Body of pancreas (tissue), 4 donors: ENCODE data around the gene CDH20. TPM values are rescaled to one million over a fixed set of nuclear protein-coding genes. Genes with fewer than 3 reads are reported as not detected.

Source experiments
- ATAC-seq: fragments of 150-250 bp; one replicate; pipeline ENCODE4 v1.9.1; 2016
- DNase-seq, 4 donors: peaks; one replicate each; pipeline ENCODE4 v3.0.0-alpha.2; 2019
- H3K27ac ChIP-seq, 4 donors: fragments of 200-600 bp; sonication (generic); 1 replicate in 3 of 4; 2 replicates in 1 of 4; pipeline versions ENCODE4 v1.5.1 to v1.6.1; 2016 to 2019; ENCODE audit warnings: mild to moderate bottlenecking in 1 of 4, mixed read lengths in 1 of 4, moderate library complexity in 1 of 4
- H3K27me3 ChIP-seq, 2 donors: fragments of 200-600 bp; sonication (generic); one replicate each; pipeline ENCODE4 v1.6.0; 2016; ENCODE audit warnings: mild to moderate bottlenecking in 1 of 2
- H3K36me3 ChIP-seq, 2 donors: fragments of 200-600 bp; sonication (generic); replicated peaks in 1 of 2; 2 replicates each; pipeline ENCODE4 v1.5.1; 2016; ENCODE audit warnings: low read depth in 2 of 2; ENCODE audit not compliant: insufficient read depth in 1 of 2
- H3K4me1 ChIP-seq: fragments of 200-600 bp; sonication (generic); one replicate; pipeline ENCODE4 v1.6.0; 2016
- H3K4me3 ChIP-seq, 2 donors: fragments of 200-600 bp; sonication (generic); 1 replicate in 1 of 2; 2 replicates in 1 of 2; pipeline ENCODE4 v1.5.1; 2016 to 2019
- H3K9me3 ChIP-seq, 3 donors: fragments of 200-600 bp; sonication (generic); 1 replicate in 2 of 3; 2 replicates in 1 of 3; pipeline ENCODE4 v1.5.1; 2016
- POLR2A ChIP-seq, 3 donors: fragments of 450-650 bp; IDR thresholded peaks; one replicate each; pipeline ENCODE4 v1.6.1; 2016; ENCODE audit warnings: antibody characterized with exemption in 3 of 3, mild to moderate bottlenecking in 2 of 3
- WGBS, 2 donors: methylation state at CpG; one replicate each; pipeline ENCODE4 v1.1.5; 2017; 5-methylcytosine and 5-hydroxymethylcytosine counted together
- intact Hi-C: fragments of 100-400 bp; cut with DNase I; formaldehyde crosslinking; loops from one replicate; pipeline ENCODE4 v1.15.1; 2023
- total RNA-seq, 2 donors: library from RNA; depleted of rRNA; stranded (reverse); fragments of >200 nt; gene quantifications; one replicate each; pipeline ENCODE4 v1.1.0, GENCODE V29; 2016
- TF ChIP-seq, protein P1 (sequence below), 7 experiments: fragments of 450-650 bp in 4 of 7; fragments of 200-600 bp in 3 of 7; sonication (generic) in 3 of 7; IDR thresholded peaks; one replicate each; pipeline ENCODE4 v1.5.1; 2016 to 2019; ENCODE audit warnings: antibody characterized with exemption in 7 of 7

CDH20 gene
- total RNA-seq, 2 donors from 2014 or later: 0.26 to 6.3 TPM

DNA sequence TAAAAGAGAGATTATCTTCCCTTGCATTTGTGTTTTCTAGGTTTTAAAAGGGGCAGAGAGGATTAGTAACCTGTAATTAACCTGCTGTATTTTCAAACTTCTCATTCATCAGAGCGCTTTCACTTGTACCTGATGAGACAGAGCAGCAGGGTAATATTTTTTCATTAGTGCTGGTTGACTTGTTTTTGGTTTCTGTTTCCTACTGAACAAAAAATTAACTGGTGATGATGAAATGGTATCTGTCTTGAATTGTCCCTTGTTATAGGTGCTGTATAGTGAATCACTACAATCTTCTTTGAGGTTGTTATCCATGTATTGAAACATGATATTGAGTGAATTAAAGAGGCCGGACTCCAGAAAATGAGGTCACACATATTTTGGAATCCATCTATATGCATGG lies 37.9 kb downstream of the CDH20 start:
- ATAC-seq: no peak
- H3K9me3 ChIP-seq: no peaks in the 10 kb centered on the region
- intact Hi-C loops: no loop called here
- no peaks in the 10 kb centered on the region for H3K27me3 ChIP-seq
- H3K4me3 ChIP-seq: no peak overlapping the region
- no peak for DNase-seq
- no peaks in the 10 kb centered on the region for H3K36me3 ChIP-seq
- H3K27ac ChIP-seq: no peak overlapping the region
- no peaks in the 10 kb centered on the region for H3K4me1 ChIP-seq
- TF ChIP-seq, protein P1, sequence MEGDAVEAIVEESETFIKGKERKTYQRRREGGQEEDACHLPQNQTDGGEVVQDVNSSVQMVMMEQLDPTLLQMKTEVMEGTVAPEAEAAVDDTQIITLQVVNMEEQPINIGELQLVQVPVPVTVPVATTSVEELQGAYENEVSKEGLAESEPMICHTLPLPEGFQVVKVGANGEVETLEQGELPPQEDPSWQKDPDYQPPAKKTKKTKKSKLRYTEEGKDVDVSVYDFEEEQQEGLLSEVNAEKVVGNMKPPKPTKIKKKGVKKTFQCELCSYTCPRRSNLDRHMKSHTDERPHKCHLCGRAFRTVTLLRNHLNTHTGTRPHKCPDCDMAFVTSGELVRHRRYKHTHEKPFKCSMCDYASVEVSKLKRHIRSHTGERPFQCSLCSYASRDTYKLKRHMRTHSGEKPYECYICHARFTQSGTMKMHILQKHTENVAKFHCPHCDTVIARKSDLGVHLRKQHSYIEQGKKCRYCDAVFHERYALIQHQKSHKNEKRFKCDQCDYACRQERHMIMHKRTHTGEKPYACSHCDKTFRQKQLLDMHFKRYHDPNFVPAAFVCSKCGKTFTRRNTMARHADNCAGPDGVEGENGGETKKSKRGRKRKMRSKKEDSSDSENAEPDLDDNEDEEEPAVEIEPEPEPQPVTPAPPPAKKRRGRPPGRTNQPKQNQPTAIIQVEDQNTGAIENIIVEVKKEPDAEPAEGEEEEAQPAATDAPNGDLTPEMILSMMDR (IDR thresholded peaks at IDR 0.05): no peak
- TF ChIP-seq POLR2A (IDR thresholded peaks at IDR 0.05): no peak
- WGBS, 2 donors: 80 to 92% methylated on average over 2 of the region's 2 CpGs

DNA sequence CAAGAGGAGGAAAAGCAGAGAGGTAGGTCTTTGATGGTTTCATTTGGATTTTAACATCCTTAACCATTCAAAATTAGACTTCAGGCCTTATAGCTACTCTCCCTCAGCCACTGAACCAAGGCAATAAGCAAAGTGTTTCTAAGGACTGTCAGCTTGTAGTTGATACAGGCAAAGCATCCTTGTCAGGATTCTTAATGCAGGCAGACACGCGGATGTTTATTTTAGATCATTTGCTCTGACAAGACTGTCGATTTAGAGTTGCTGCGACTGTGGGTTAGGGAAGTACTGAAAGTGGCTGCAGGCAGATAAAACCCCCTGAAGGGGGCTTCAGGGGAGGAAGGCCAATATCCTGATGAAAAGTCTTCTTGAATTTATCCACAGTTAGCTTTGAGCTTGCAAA lies 46.6 kb downstream of the CDH20 start:
- Histone ChIP-seq H3K27me3 (no peaks in the 10 kb centered on the region), H3K36me3 (no peaks in the 10 kb centered on the region), H3K9me3 (no peaks in the 10 kb centered on the region), H3K27ac (no peak overlapping the region), H3K4me1 (no peaks in the 10 kb centered on the region), H3K4me3 (no peak overlapping the region)
- TF ChIP-seq POLR2A (IDR thresholded peaks at IDR 0.05): no peak
- TF ChIP-seq, protein P1 (IDR thresholded peaks at IDR 0.05): no peak
- DNase-seq: no peak
- intact Hi-C loops: no loop called here
- WGBS, 2 donors: 12 to 42% methylated on average over 4 of the region's 4 CpGs
- ATAC-seq: no peak

DNA sequence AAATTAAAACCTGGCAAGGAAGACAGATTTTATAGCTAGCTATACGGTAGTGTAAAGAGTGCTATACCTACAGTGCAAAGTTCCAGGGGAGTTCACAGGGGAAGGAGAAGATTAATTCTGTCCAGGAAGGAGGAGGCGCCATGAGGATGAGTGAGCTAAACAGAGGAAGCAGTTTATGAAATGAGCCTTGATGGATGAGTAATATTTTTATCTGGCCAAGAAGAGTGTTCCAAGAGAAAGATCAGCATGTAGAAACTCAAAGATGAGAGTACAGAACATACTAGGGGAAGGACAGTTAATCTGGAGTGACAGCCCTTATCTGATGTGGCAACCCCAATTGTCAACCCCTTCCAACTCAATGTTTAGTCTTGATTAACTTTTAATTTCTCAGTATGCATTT lies 54.8 kb downstream of the CDH20 start:
- Histone ChIP-seq H3K27me3 (no peaks in the 10 kb centered on the region), H3K4me3 (no peak overlapping the region), H3K27ac (no peak overlapping the region), H3K9me3 (no peaks in the 10 kb centered on the region), H3K4me1 (no peaks in the 10 kb centered on the region), H3K36me3 (no peaks in the 10 kb centered on the region)
- intact Hi-C loops: no loop called here
- WGBS, 2 donors: 69% methylated on average over 2 of the region's 2 CpGs
- ATAC-seq (no peak), DNase-seq (no peak)
- no peak for TF ChIP-seq POLR2A (IDR thresholded peaks at IDR 0.05)
- TF ChIP-seq, protein P1 (IDR thresholded peaks at IDR 0.05): no peak

DNA sequence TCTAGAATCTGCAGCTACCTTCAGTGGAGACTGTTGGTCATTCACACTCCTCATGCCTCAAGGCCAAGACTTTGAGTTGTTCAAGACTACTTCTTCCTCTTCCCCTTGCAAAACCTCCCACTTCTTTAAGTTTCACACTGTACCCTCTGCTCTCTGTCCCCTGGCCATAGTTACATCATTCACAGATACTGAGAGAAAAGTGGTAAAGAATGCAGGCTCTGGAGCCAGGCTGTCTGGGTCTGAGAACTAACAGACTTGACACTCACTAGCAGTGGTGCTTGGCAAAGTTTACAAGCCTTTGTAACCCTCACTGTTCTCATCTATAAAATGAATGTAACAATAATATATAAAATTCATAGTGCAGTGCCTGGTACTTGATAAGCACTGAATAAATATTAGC lies 61.8 kb downstream of the CDH20 start:
- TF ChIP-seq, protein P1 (IDR thresholded peaks at IDR 0.05): no peak
- TF ChIP-seq POLR2A (IDR thresholded peaks at IDR 0.05): no peak
- intact Hi-C loops: no loop called here
- ATAC-seq (no peak), DNase-seq (no peak)
- no peak overlapping the region for H3K27ac ChIP-seq
- no peaks in the 10 kb centered on the region for H3K36me3 ChIP-seq
- no peak overlapping the region for H3K4me3 ChIP-seq
- no peaks in the 10 kb centered on the region for H3K27me3 ChIP-seq
- no peaks in the 10 kb centered on the region for H3K4me1 ChIP-seq
- H3K9me3 ChIP-seq: no peaks in the 10 kb centered on the region

DNA sequence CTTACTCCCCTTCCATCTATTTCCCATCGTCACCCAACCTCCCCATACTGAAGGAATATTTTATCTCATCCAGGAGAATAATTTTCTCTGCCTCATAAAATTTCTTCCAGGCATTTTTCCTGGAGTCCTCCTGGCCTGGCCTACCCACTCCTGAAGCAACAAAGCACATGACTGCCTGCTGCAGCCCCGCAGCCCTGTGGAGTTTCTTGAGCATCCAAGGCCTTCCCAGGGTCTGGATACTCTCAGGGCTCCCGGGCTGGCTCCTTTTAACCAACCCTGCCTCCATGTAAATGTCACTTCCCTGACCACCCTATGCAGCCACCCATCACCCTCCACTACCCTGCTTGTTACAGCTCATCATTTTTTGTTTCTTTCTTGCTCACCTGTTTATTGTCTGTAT lies 64.0 kb downstream of the CDH20 start:
- ATAC-seq: no peak

More for the DNA sequence above, 64.0 kb downstream of the CDH20 start:
- Histone ChIP-seq H3K4me3 (no peak overlapping the region), H3K27me3 (no peaks in the 10 kb centered on the region), H3K9me3 (no peaks in the 10 kb centered on the region), H3K36me3 (no peaks in the 10 kb centered on the region), H3K27ac (no peak overlapping the region), H3K4me1 (no peaks in the 10 kb centered on the region)
- TF ChIP-seq POLR2A (IDR thresholded peaks at IDR 0.05): no peak
- TF ChIP-seq, protein P1 (IDR thresholded peaks at IDR 0.05): no peak
- 48 to 49% methylated on average over 3 of the region's 3 CpGs for WGBS, 2 donors
- intact Hi-C loops: no loop called here
- no peak for DNase-seq
